ENCODE measurements around the gene NOLC1.
A peak's percentile ranks its signal among the peaks of the same experiment; 100 is the strongest.

NOLC1 gene

DNA sequence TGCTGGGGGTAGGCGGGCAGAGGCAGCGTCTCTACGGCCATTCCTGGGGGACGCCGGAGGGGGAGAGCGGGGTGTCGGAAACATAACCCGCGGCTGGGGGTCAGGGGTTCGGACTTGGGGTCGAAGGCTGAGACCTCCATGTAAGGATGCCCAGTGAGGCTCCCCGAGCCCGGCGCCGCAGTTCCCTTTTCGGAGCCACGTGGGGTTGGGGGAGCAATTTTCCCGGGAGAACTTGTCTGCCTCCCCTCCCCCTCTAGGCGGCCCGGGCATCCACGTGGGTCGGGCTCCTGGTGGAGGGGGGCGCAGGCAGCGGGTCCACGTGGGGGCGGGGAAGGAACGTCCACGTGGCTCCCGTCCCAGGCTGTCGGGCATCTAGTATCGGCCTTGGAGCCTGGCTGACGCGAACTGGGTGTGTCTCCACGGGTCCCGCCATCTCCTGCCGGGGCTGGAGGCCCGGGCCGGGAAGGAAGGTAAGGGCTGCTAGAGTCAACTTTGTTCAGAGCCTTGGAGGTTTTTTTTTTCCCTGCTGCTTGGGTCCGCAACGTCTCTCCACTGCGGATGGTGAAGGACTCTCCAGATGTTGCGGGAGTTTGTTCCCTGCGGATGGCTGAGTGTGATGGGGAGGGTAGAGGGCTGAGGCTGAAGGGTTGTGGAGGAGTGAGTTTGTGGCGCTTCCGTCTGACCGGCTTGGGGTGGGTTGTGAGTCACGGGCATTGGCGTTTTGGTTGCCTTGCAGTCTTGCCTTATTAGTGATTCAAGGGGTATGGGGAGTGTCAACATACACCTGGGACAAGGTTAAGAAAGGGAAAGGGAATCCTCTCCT lies 18.6 kb upstream of the NOLC1 start:
- DNase-seq (ENCODE audit: insufficient read length, low spot score) (peak; percentile 76), FAIRE-seq (no peak)
- no peak for TF ChIP-seq POLR2A (IDR thresholded peaks at IDR 0.05; ENCODE audit: low read depth, low read length)

DNA sequence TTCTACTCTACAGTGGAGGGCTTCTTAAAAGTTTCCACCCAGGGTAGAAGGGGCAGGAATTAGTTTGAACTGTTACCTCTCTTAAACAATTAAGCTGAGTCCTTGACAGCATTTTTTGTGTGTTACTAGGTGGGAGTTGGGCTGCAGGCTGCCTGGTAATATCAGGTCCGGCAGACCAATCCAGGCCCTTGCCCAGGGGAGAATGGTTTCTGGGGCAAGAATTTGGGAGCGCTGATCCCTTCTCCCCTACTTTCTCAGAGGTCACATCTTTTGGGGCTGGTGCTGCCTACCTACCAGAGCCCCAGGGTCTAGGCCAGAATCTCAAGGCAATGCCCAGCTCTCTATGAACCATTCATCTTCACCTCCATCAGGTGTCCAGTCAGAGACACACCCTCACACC lies 17.8 kb upstream of the NOLC1 start:
- no peak for TF ChIP-seq POLR2A (IDR thresholded peaks at IDR 0.05; ENCODE audit: low read depth, low read length)
- FAIRE-seq (no peak), DNase-seq (ENCODE audit: insufficient read length, low spot score) (no peak)

DNA sequence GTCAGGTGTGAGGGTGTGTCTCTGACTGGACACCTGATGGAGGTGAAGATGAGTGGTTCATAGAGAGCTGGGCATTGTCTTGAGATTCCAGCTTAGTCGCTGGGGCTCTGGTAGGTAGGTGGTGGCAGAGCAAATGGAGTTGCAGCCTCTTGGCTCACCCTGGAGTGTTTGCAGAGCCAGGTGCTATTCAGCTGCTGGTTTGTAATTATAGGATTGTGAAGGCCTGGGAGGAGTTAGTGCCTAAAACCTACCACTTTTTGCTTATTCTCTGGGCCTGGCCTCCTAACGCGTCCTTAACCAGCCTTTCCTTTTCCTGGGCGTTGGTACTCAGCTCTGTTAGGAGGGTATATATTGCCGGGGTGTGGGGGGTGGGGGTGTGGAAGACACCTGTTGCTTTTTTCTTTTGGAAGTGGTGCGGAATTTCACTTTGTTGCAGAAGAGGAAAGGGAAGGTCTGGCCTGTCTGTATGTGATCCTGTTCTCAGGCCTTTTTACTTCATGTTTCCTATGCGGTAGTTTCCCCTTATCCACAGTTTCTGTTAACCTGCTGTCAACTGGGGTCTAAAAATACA lies 16.1 kb upstream of the NOLC1 start:
- DNase-seq (ENCODE audit: insufficient read length, low spot score) (no peak), FAIRE-seq (no peak)
- TF ChIP-seq POLR2A (IDR thresholded peaks at IDR 0.05; ENCODE audit: low read depth, low read length) = no peak

DNA sequence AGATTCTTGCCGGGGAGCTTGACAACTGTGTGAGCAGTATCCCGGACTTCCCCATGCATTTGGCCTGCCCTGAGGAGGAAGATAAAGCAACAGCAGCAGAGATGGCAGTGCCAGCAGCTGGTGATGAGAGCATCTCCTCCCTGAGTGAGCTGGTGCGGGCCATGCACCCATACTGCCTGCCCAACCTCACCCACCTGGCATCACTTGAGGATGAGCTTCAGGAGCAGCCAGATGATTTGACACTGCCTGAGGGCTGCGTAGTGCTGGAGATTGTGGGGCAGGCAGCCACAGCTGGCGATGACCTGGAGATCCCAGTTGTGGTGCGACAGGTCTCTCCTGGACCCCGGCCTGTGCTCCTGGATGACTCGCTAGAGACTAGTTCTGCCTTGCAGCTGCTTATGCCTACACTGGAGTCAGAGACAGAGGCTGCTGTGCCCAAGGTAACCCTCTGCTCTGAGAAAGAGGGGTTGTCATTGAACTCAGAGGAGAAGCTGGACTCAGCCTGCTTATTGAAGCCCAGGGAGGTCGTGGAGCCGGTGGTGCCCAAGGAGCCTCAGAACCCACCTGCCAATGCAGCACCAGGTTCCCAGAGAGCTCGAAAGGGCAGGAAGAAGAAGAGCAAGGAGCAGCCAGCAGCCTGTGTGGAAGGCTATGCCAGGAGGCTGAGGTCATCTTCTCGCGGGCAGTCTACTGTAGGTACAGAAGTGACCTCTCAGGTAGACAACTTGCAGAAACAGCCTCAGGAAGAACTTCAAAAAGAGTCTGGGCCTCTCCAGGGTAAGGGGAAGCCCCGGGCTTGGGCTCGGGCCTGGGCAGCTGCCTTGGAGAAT lies 12.7 kb upstream of the NOLC1 start:
- no peak for FAIRE-seq
- TF ChIP-seq POLR2A (IDR thresholded peaks at IDR 0.05; ENCODE audit: low read depth, low read length) = no peak
- no peak for DNase-seq (ENCODE audit: insufficient read length, low spot score)

DNA sequence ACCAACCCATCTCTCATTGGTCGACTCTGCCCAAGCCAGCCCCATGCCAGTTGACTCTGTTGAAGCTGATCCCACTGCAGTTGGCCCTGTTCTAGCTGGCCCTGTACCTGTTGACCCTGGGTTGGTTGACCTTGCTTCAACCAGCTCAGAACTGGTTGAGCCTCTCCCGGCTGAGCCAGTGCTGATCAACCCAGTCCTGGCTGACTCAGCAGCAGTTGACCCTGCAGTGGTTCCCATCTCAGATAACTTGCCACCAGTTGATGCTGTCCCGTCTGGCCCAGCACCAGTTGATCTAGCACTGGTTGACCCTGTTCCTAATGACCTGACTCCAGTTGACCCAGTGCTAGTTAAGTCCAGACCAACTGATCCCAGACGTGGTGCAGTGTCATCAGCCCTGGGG lies 12.0 kb upstream of the NOLC1 start:
- TF ChIP-seq POLR2A (IDR thresholded peaks at IDR 0.05; ENCODE audit: low read depth, low read length) = no peak
- FAIRE-seq = no peak

DNA sequence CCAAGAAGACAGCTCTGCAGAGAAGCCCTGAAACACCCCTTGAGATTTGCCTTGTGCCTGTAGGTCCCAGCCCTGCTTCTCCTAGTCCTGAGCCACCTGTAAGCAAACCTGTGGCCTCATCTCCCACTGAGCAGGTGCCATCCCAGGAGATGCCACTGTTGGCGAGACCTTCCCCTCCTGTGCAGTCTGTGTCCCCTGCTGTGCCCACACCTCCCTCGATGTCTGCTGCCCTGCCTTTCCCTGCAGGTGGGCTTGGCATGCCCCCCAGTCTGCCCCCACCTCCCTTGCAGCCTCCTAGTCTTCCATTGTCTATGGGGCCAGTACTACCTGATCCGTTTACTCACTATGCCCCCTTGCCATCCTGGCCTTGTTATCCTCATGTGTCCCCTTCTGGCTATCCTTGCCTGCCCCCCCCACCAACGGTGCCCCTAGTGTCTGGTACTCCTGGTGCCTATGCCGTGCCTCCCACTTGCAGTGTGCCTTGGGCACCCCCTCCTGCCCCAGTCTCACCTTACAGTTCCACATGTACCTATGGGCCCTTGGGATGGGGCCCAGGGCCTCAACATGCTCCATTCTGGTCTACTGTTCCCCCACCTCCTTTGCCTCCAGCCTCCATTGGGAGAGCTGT lies 11.2 kb upstream of the NOLC1 start:
- TF ChIP-seq POLR2A (IDR thresholded peaks at IDR 0.05; ENCODE audit: low read depth, low read length) = no peak
- FAIRE-seq = no peak
- DNase-seq (ENCODE audit: insufficient read length, low spot score) = no peak

More for the DNA sequence above, 12.0 kb upstream of the NOLC1 start:
- no peak for DNase-seq (ENCODE audit: insufficient read length, low spot score)

DNA sequence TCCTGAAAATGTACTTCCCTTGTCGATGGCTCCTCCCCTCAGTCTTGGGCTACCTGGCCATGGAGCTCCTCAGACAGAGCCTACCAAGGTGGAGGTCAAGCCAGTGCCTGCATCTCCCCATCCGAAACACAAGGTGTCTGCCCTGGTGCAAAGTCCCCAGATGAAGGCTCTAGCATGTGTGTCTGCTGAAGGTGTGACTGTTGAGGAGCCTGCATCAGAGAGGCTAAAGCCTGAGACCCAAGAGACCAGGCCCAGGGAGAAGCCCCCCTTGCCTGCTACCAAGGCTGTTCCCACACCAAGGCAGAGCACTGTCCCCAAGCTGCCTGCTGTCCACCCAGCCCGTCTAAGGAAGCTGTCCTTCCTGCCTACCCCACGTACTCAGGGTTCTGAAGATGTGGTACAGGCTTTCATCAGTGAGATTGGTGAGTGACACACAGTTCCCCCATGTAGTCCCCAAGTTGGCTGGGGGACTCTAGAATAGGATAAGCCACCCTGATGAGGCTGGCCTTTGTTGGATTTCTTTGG lies 10.5 kb upstream of the NOLC1 start:
- FAIRE-seq = no peak

DNA sequence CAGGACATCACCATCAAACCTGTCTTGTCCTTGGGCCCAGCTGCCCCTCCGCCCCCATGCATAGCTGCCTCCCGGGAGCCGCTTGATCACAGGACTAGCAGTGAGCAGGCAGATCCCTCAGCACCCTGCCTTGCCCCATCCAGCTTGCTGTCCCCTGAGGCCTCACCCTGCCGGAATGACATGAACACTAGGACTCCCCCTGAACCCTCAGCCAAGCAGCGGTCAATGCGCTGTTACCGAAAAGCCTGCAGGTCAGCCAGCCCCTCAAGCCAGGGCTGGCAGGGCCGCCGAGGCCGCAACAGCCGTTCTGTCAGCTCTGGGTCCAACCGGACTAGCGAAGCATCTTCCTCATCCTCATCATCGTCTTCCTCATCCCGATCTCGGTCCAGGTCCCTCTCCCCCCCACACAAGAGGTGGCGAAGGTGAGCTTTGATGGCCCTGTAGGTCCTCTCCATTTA lies 5.2 kb upstream of the NOLC1 start:
- FAIRE-seq (no peak), DNase-seq (ENCODE audit: insufficient read length, low spot score) (no peak)
- no peak for TF ChIP-seq POLR2A (IDR thresholded peaks at IDR 0.05; ENCODE audit: low read depth, low read length)

More for the DNA sequence above, 10.5 kb upstream of the NOLC1 start:
- no peak for TF ChIP-seq POLR2A (IDR thresholded peaks at IDR 0.05; ENCODE audit: low read depth, low read length)
- DNase-seq (ENCODE audit: insufficient read length, low spot score) = no peak

DNA sequence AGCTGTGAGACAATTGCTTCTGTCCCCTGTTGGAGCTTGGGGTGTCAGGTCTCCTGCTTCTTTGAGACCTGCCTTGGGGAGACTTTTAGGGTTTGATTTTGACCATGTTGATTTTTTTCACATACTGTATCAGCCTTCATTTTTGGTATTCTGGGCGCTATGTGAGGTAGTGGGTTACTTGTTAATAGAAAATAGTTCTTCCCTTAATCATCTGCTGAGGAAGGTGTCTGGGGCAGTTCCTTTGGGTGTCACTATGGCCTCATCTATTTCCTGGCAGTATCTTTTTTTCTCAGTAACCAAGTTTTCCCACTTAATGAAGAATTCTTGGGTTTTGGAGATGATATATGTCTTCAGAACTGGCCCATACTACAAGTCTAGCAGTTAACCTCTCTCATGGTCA lies 4.6 kb upstream of the NOLC1 start:
- no peak for DNase-seq (ENCODE audit: insufficient read length, low spot score)
- TF ChIP-seq POLR2A (IDR thresholded peaks at IDR 0.05; ENCODE audit: low read depth, low read length) = no peak
- FAIRE-seq = no peak

DNA sequence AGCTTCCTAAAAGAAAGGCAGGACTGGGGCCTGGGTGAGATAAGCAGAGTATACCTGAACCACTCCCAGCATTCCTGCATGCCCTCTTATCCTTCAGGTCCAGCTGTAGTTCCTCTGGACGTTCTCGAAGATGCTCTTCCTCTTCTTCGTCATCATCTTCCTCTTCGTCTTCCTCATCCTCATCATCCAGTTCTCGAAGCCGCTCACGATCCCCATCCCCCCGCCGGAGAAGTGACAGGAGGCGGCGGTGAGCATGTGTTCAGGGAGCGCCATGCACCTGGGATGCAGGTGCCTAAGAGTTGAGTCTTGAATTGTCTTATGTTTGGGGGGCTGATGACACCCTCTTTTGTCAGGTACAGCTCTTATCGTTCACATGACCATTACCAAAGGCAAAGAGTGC lies 3.9 kb upstream of the NOLC1 start:
- no peak for DNase-seq (ENCODE audit: insufficient read length, low spot score)
- FAIRE-seq = no peak
- TF ChIP-seq POLR2A (IDR thresholded peaks at IDR 0.05; ENCODE audit: low read depth, low read length) = no peak

DNA sequence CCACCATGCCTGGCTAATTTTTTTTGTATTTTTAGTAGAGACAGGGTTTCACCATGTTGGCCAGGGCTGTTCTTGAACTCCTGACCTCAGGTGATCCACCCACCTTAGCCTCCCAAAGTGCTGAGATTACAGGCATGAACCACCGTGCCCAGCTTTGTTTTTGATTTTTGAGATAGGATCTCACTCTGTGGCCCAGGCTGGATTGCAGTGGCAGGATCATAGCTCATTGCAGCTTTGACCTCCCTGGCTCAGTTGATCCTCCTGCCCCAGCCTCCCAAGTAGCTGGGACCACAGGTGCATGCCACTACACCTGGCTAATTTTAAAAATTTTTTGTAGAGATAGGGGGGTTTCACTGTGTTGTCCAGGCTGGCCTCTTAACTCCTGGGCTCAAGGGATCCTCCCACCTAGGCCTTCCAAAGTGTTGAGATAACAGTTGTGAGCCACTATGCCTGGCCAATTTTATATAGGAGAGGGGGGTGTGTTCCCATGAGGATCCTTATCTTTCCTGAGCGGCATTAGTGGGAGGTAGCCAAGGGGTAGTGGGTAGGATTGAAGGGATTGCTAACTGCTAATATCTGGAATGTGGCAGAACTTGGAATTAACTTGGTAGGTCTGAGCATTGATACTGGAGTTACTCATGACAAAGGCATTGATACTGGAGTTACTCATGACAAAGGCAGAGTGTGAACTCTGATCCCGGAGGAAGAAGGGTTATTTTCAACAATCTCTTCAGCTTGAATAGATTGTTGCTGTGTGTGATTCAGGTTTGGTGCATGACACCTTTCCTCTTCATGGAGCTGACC lies 1.0 kb upstream of the NOLC1 start:
- no peak for FAIRE-seq
- peak; percentile 65 for DNase-seq (ENCODE audit: insufficient read length, low spot score)
- TF ChIP-seq POLR2A (IDR thresholded peaks at IDR 0.05; ENCODE audit: low read depth, low read length) = no peak

DNA sequence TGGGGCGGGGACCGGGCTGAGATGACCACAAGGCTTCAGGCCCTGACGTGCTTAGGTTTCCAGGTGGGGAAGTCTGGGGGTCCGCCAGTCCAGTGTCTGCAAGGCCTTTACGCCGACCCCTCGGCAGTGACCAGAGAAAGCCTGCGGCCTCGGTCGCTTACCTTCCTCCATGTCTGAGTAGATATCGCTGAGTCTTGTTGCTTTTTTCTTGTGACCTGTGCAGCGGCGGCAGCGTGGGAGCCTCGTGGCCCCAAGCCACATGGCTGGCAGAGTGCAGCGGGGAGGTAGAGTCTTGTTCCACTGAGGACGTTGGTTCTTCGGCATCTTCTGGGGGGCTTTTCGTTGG lies 329 bp downstream of the NOLC1 start:
- no peak for FAIRE-seq
- DNase-seq (ENCODE audit: insufficient read length, low spot score) = no peak

DNA sequence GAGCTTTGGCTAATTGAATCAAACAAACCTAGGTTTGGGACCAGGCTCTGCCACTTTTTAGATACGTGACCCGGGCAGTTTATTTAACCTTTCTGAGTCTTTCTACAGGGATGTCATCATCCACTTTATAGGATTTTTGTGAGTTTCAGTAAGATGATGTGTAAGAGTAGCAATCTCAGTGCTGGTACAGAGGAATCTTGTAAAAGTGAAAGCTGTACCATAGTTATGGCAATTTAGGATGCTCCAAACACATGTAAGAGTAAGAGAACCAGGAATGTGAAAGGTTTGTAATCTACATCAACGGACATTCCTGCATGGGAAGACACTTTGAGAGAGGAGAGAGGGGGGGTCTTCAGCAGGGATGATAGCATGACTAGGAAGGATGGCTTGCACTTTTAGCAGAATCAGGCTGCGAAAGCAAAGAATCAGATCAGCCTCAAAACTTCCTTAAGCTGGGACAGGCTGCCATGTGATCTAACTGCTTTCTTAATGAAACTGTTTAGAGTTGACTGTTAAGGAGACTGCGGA lies 968 bp downstream of the NOLC1 start:
- FAIRE-seq (no peak), DNase-seq (ENCODE audit: insufficient read length, low spot score) (no peak)
- TF ChIP-seq POLR2A (IDR thresholded peaks at IDR 0.05; ENCODE audit: low read depth, low read length) = no peak

More for the DNA sequence above, 329 bp downstream of the NOLC1 start:
- no peak for TF ChIP-seq POLR2A (IDR thresholded peaks at IDR 0.05; ENCODE audit: low read depth, low read length)

Measured in H54 (cell line).